ENCODE measurements around the gene COL8A2.

DNA sequence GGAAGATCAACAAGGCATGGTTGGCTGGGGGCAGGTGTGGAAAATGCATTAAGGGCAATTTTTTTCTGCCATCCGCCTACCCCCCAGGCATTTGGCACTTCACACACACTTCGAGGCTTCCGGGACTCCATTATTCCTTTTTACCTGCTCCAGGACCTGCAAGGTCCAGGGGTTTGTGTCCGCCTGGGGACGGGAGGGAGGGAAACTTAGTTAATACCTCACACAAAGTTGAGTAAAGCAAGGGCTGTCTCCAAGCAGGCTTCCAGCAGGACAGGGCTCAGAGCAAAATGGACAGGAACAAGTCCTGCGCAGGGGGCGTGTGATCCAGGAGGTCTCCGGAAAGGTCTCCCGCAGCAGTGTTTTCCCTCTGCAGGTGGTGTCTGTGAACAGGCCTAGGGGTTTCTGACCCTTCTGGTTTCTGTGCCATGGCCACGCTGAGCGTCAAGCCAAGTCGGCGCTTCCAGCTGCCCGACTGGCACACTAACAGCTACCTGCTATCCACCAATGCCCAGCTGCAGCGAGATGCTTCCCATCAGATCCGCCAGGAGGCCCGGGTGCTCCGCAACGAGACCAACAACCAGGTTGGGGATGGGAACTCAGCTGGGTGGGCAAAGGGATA is 40.4 kb downstream of the COL8A2 start:
- TF ChIP-seq, protein P1, sequence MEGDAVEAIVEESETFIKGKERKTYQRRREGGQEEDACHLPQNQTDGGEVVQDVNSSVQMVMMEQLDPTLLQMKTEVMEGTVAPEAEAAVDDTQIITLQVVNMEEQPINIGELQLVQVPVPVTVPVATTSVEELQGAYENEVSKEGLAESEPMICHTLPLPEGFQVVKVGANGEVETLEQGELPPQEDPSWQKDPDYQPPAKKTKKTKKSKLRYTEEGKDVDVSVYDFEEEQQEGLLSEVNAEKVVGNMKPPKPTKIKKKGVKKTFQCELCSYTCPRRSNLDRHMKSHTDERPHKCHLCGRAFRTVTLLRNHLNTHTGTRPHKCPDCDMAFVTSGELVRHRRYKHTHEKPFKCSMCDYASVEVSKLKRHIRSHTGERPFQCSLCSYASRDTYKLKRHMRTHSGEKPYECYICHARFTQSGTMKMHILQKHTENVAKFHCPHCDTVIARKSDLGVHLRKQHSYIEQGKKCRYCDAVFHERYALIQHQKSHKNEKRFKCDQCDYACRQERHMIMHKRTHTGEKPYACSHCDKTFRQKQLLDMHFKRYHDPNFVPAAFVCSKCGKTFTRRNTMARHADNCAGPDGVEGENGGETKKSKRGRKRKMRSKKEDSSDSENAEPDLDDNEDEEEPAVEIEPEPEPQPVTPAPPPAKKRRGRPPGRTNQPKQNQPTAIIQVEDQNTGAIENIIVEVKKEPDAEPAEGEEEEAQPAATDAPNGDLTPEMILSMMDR (IDR thresholded peaks at IDR 0.05), result no peak
- TF ChIP-seq POLR2A (IDR thresholded peaks at IDR 0.05), result no peak
- TF ChIP-seq EP300 (IDR thresholded peaks at IDR 0.05; ENCODE audit: low read depth), result no peak
